Islet of Langerhans (tissue), 1 donor: ENCODE measurements around the gene GPR42.
A peak's percentile ranks its signal among the peaks of the same experiment; 100 is the strongest.
"Not testable (repeated sequence)": the region's sequence is repeated elsewhere in the genome, so short reads cannot be mapped to it uniquely, and the experiment has no call there.

Source experiments
- FAIRE-seq: peaks from one replicate; lab custom pipeline; 2011; peaks lifted over from hg19 to GRCh38; lab: Jason Lieb, UNC

Gene GPR42

GRCh38 chr19:35363711-35364425 is 7.0 kb upstream of the GPR42 start:
- no peak for FAIRE-seq

- no peak for FAIRE-seq
Observed at GRCh38 chr19:35365303-35365702, 5.6 kb upstream of the GPR42 start.

- FAIRE-seq, result no peak
Observed at GRCh38 chr19:35368378-35368777, 2.5 kb upstream of the GPR42 start.

GRCh38 chr19:35369522-35369921 is 1.3 kb upstream of the GPR42 start:
- no peak for FAIRE-seq

GRCh38 chr19:35373492-35373891 is 2.6 kb downstream of the GPR42 start:
- no peak for FAIRE-seq

GRCh38 chr19:35374031-35374430 is 3.2 kb downstream of the GPR42 start:
- FAIRE-seq, result not testable (repeated sequence)

GRCh38 chr19:35375505-35376307 is 4.8 kb downstream of the GPR42 start:
- no peak for FAIRE-seq

GRCh38 chr19:35377656-35378055 is 6.8 kb downstream of the GPR42 start:
- no peak for FAIRE-seq

GRCh38 chr19:35378356-35378755 is 7.5 kb downstream of the GPR42 start:
- no peak for FAIRE-seq

GRCh38 chr19:35379545-35379944 is 8.7 kb downstream of the GPR42 start:
- FAIRE-seq, result not testable (repeated sequence)

GRCh38 chr19:35379992-35380391 is 9.1 kb downstream of the GPR42 start:
- FAIRE-seq, result no peak

GRCh38 chr19:35380450-35381124 is 9.7 kb downstream of the GPR42 start:
- FAIRE-seq, result peak; percentile 89

- no peak for FAIRE-seq
Observed at GRCh38 chr19:35381318-35381717, 10.4 kb downstream of the GPR42 start.

GRCh38 chr19:35381926-35382325 is 11.1 kb downstream of the GPR42 start:
- FAIRE-seq, result no peak

- no peak for FAIRE-seq
Observed at GRCh38 chr19:35383536-35383935, 12.7 kb downstream of the GPR42 start.

GRCh38 chr19:35388277-35389054 is 17.6 kb downstream of the GPR42 start:
- FAIRE-seq, result no peak

- FAIRE-seq, result no peak
Observed at GRCh38 chr19:35389192-35389861, 18.5 kb downstream of the GPR42 start.

- FAIRE-seq, result no peak
Observed at GRCh38 chr19:35392742-35393715, 22.2 kb downstream of the GPR42 start.

- FAIRE-seq, result peak; percentile 71
Observed at GRCh38 chr19:35395382-35396199, 24.7 kb downstream of the GPR42 start.
